Left forelimb (tissue), 1 donor: ENCODE results near the gene NOXO1.
A peak's percentile ranks its signal among the peaks of the same experiment; 100 is the strongest.
"Not testable (repeated sequence)": the region's sequence is repeated elsewhere in the genome, so short reads cannot be mapped to it uniquely, and the experiment has no call there.

ENCODE experiments used
- DNase-seq: peaks from one replicate; pipeline ENCODE4 v3.0.0-alpha.2; 2018; ENCODE audit warnings: low spot score

NOXO1 gene

GRCh38 chr16:1942047-1942809, 39.0 kb downstream of the NOXO1 start:
- DNase-seq = no peak

- DNase-seq = no peak
These were observed 39.9 kb downstream of the NOXO1 start for GRCh38 chr16:1941162-1942046.

DNA sequence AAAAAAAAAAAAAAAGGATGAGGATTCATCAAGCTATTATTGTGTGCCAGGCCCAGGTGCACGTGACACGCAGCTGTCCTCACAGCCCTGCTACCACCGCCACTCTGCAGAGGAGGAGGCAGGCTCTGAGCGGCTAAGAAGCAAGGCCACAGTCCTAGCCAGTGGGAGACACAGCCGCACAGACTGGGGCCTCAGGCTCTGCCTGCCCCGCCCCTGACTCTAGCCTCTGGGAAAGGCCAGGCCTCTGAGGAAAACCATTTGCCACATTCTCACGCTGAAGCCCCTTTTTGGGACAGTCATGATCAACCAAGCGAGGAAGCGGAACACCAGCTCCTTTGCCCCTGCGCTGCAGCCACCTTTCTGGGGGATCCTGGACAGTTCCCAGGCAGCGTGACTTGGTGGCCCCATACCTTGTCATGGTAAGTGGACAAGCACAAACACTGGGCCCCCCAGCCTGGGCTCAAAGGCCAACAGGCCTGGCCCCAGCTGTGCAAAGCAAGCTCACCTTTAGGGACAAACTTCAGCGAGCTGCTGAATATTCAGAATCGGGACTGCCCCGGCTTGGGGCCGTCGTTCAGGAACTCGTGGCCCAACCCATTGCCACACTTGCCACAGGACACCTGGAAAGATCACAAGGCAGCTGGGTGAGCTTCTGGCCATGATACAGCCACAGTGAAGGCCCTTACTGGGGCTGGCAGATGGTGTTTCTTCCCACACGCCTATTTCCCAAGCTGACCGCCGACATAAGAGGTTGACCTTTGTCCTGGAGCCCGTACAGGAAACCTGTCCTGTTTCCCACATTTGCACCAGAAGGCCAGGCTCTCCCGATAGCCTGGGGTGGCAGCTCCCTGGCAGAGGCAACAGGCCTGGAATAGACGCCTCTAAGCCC, 40.8 kb downstream of the NOXO1 start:
- DNase-seq = no peak

DNA sequence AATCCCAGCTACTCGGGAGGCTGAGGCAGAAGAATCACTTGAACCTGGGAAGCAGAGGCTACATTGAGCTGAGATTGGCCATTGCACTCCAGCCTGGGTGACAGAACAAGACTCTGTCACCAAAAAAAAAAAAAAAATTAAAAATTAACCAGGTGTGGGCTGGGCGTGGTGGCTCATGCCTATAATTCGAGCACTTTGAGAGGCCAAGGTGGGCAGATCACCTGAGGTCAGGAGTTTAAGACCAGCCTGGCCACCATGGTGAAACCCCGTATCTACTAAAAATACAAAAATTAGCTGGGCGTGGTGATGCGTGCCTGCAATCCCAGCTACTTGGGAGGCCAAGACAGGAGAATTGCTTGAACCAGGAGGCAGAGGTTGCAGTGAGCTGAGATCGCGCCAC, 41.4 kb downstream of the NOXO1 start:
- not testable (repeated sequence) for DNase-seq

GRCh38 chr16:1938910-1939309, 42.4 kb downstream of the NOXO1 start:
- DNase-seq = no peak

DNA sequence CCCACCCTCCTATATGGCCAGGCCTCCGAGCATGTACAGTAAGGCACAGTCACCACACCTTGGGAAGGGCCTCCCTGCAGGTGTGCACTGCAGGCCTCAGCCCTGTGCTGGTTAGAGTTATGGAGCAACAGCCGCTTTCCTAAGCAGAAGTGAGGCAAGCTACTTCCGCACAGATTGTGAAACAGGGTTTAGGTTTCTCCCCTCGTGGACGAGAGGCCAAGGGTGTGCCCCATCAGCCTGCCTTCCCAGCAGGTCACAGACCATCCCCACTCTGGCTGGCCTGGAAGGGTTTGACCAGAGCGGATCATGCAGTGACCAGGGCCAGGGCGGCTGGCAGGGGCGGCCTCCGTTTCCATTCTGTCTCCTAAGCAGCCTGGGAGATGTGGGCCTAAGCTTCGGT, 43.0 kb downstream of the NOXO1 start:
- DNase-seq = no peak

- DNase-seq = no peak
These were observed 44.3 kb downstream of the NOXO1 start for GRCh38 chr16:1936945-1937479.

- DNase-seq = no peak
These were observed 48.1 kb downstream of the NOXO1 start for GRCh38 chr16:1933097-1933661.

- no peak for DNase-seq
These were observed 48.9 kb downstream of the NOXO1 start for GRCh38 chr16:1932050-1933028.

- no peak for DNase-seq
These were observed 50.9 kb downstream of the NOXO1 start for GRCh38 chr16:1930338-1930720.

DNA sequence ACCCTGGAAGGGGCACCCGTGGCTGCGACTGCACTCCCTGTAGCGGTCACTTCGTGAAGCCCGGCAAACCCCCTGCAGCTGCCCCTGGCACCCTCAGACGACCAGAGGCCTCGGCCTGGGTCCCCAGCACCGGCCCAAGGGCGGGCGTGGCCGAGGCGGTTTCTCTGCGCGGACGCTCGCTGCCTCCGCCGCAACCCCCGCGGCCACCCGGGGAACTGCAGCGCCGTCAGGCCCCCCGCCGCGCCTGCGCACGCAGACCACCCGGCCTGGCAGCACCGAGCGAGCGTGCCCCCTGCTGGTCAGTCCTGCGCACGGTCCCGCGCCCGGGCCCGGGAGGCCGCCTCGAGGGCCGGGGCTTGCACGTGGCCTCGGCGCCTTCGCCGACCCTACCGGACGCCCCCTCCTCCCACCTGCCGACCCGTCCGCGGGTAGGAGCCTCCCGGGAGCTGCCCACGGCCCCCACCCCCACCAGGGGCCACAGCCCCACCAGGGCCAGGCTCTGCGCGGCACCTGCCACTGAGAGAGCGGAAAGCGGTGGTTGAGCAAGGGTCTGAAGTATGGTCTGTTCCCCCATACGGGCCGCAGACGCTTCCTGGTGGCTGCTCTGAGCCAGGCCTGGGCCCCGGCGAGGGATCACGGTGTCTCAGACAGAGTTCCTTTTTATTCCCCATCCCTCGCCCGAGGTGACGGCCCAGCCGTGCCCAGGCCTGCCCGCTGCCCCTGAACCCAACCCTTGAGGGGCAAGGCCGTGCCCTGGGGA, 51.5 kb downstream of the NOXO1 start:
- DNase-seq = peak; percentile 95

- DNase-seq = no peak
These were observed 52.2 kb downstream of the NOXO1 start for GRCh38 chr16:1929105-1929504.
